Stimulated activated memory B cell treated with anti-CD40 and anti-IgM and Interleukin-4, amounts not matched to agents 10 μg/mL and 1 μg/mL and 100 μg/mL, for 72 hours (primary cell): ENCODE results near the gene TBL1X.

Source experiments
- ATAC-seq: fragments of 150-1000 bp; cut with Tn5 transposase; 2 replicates; pipeline ENCODE4 v1.10.0; 2021
- H3K27ac Mint-ChIP-seq: one replicate; pipeline ENCODE4 v1.8.0; 2022; ENCODE audit warnings: mild to moderate bottlenecking, mixed read lengths
- H3K27me3 Mint-ChIP-seq: one replicate; pipeline ENCODE4 v1.8.0; 2022; ENCODE audit warnings: mixed read lengths
- H3K36me3 Mint-ChIP-seq: one replicate; pipeline ENCODE4 v1.8.0; 2022; ENCODE audit warnings: mixed read lengths
- H3K4me1 Mint-ChIP-seq: one replicate; pipeline ENCODE4 v1.8.0; 2022; ENCODE audit warnings: mixed read lengths
- H3K4me3 Mint-ChIP-seq: one replicate; pipeline ENCODE4 v1.8.0; 2022; ENCODE audit warnings: mild to moderate bottlenecking, moderate library complexity, mixed read lengths
- H3K9me3 Mint-ChIP-seq: one replicate; pipeline ENCODE4 v1.8.0; 2022; ENCODE audit warnings: mixed read lengths

Gene TBL1X

DNA sequence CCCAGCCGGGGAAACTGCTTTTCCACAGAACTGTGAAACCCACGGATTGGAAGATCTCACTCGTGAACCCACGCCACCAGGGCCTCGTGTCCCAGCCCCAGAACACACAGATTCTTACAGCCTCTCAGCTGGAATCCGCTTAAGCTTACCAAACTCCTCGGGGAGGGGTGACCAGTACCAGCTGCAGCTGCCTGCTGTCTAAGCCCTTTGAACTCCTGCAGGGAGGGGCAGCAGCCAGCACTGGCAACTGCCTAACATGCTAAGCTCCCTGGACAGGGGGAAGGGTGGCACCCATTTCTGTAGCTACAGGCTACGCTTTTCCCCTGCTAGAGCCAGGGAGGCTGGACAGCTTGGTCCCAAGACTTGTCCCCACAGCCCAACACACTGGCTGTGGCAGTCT is 38.4 kb downstream of the TBL1X start:
- H3K27ac Mint-ChIP-seq = no peak overlapping the region
- no peak overlapping the region for H3K4me3 Mint-ChIP-seq
- peaks cover 58% of the 10 kb centered on the region for H3K36me3 Mint-ChIP-seq
- H3K9me3 Mint-ChIP-seq = no peaks in the 10 kb centered on the region
- peaks cover 7% of the 10 kb centered on the region for H3K4me1 Mint-ChIP-seq
- H3K27me3 Mint-ChIP-seq = no peaks in the 10 kb centered on the region
- ATAC-seq = no peak

DNA sequence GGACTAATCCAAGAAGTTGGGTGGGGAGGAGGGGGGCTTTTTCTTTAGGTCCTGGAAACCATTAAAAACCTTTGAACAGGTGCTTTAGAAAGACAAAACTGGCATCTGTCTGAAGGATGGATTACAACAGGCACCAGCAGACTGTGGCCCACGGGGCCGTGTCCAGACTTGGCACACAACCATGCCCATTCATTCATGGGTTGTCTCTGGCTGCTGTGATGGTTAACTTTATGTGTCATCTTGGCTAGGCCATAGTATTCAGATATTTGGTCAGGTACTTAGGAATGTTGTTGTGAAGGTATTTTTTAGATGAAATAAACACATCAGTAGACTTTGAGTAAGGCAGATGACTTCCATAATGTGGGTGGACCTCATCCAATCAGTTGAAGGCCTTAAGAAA is 45.5 kb downstream of the TBL1X start:
- no peak for ATAC-seq
- H3K9me3 Mint-ChIP-seq = no peaks in the 10 kb centered on the region
- peaks cover 31% of the 10 kb centered on the region for H3K36me3 Mint-ChIP-seq
- no peaks in the 10 kb centered on the region for H3K27me3 Mint-ChIP-seq
- H3K4me1 Mint-ChIP-seq = peaks cover 11% of the 10 kb centered on the region
- H3K4me3 Mint-ChIP-seq = no peak overlapping the region
- H3K27ac Mint-ChIP-seq = no peak overlapping the region

DNA sequence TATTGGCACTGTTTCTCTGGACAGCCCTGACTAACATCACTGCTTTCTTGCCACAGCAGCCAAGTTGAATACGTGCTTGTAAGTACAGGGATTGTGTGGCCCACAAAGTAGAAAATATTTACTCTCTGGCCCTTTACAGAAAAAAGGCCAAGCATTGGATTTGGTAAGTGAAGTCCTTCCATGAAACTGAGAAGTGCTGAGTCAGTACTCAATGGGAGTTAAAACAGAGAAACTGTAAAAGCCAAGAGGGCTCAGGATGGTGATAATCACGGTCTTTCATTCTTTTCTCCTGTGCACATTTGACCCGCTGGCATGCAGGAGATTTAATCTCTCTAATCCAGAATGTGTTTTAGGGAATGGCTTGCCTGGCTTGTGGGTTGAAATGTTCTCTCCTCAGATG is 46.1 kb downstream of the TBL1X start:
- Mint-ChIP-seq H3K36me3 (peaks cover 25% of the 10 kb centered on the region), H3K4me3 (no peak overlapping the region), H3K4me1 (peaks cover 17% of the 10 kb centered on the region), H3K9me3 (no peaks in the 10 kb centered on the region), H3K27me3 (no peaks in the 10 kb centered on the region), H3K27ac (no peak overlapping the region)
- no peak for ATAC-seq

DNA sequence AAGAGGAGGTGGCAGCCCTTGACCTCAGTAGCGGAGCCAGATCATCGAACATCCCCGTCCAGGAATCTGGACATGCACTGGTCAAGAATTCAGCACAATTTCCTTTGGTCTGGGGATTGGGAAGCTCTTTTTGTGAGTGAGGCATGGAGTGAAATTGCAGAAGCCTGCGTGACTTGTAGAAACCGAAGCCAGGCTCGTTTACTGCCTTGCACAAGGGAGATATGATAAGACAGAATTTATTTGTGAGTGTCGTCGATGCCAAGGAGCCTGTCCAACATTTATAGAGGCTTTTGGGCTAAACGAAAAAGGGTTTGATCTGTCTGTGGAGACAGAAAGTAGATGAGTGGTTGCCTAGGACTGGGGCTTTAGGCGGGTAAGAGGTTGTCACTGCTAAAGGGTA is 50.6 kb downstream of the TBL1X start:
- H3K27ac Mint-ChIP-seq = no peak overlapping the region
- H3K4me1 Mint-ChIP-seq = peaks cover 36% of the 10 kb centered on the region
- H3K4me3 Mint-ChIP-seq = no peak overlapping the region

DNA sequence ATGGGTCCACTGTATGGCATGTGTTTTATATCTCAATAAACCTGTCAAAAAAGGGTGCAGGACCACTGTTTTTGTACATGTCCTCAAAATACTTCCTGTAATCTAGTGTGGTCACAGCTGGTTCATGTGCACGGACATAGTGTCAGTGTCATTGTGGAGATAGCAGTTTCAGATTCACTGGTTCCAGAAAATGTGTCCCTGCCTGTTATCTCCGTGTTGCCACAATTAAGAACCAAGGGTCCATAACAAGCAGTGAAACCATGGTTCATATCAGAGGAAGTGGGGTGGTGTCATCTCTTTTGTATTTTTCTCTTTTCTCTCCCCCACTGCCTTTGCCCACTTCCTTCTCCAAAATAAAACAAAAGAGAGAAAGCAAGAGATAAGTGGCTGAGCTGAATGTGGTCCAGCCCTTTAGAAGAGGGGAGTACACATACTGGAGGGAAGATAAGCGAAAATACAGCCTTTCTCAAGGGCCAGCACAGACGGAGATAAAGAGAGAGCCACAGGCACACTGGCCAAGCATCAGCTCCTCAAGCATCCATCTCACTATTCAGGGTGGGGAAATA is 51.2 kb downstream of the TBL1X start:
- H3K4me1 Mint-ChIP-seq = peaks cover 42% of the 10 kb centered on the region
- no peaks in the 10 kb centered on the region for H3K27me3 Mint-ChIP-seq
- no peaks in the 10 kb centered on the region for H3K9me3 Mint-ChIP-seq
- H3K4me3 Mint-ChIP-seq = no peak overlapping the region
- H3K36me3 Mint-ChIP-seq = peaks cover 7% of the 10 kb centered on the region
- peak overlapping the region; percentile 59 for H3K27ac Mint-ChIP-seq
- no peak for ATAC-seq

More for the DNA sequence above, 50.6 kb downstream of the TBL1X start:
- Mint-ChIP-seq H3K9me3 (no peaks in the 10 kb centered on the region), H3K36me3 (peaks cover 7% of the 10 kb centered on the region), H3K27me3 (no peaks in the 10 kb centered on the region)
- no peak for ATAC-seq

DNA sequence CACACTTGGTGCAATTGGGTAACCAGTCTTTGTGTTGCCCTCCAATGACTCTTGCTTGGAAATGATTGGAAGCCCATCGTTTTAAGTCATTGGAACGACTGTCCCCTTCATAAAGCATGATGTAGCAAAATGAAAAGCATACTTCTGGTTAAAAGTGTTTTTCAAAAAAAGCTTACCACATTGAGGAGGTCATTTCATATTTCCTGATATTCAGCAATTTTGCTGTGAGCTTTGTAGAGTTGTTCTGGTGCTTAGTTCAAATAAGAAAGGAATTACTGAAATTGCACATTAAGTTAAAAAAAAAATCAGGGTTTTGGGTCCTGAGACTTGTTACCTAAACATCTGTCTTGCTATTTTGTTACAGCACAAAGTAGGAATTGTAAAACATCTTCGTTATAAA is 51.8 kb downstream of the TBL1X start:
- Mint-ChIP-seq H3K27ac (peak overlapping the region; percentile 59), H3K36me3 (peaks cover 7% of the 10 kb centered on the region), H3K9me3 (no peaks in the 10 kb centered on the region), H3K4me1 (peaks cover 43% of the 10 kb centered on the region), H3K27me3 (no peaks in the 10 kb centered on the region), H3K4me3 (no peak overlapping the region)
- no peak for ATAC-seq

DNA sequence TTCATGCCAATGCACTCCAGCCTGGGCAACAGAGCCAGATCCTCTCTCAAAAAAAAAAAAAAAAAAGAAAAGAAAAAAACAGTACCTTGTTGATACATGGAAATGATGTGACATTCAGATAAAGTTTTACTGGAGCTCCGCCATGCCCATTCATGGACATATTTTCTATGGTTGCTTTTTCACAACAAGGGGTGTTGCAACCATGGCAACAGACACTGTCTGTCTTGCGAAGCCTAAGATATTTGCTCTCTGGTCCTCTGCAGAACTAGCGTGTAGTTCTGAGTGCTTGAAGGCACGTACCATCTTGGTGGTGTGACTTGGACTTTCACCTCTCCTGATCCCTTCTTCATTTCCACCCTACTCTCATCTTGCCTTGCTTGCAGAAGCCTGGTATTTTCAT is 53.2 kb downstream of the TBL1X start:
- Mint-ChIP-seq H3K4me3 (no peak overlapping the region), H3K9me3 (no peaks in the 10 kb centered on the region), H3K36me3 (peaks cover 7% of the 10 kb centered on the region), H3K27ac (no peak overlapping the region), H3K4me1 (peaks cover 55% of the 10 kb centered on the region), H3K27me3 (no peaks in the 10 kb centered on the region)
- ATAC-seq = no peak

DNA sequence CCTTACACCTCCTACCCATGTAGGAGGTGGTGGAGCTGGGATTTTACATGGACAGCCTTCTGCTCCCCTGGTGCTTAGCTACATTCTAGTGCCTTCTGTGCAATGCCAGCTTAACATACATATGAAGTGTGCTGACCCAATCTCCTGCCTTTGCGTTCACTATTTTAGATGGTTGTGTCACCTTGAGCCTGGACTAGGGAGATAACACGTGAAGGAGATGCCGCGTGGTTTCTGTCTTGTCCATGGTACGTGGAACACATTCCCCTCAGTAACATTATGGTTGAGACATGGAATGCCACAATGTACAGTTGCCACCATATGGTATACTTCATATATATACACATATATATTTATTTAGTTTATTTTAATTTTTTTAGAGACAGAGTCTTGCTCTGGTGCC is 54.0 kb downstream of the TBL1X start:
- H3K9me3 Mint-ChIP-seq = no peaks in the 10 kb centered on the region
- no peaks in the 10 kb centered on the region for H3K27me3 Mint-ChIP-seq
- peaks cover 58% of the 10 kb centered on the region for H3K4me1 Mint-ChIP-seq

DNA sequence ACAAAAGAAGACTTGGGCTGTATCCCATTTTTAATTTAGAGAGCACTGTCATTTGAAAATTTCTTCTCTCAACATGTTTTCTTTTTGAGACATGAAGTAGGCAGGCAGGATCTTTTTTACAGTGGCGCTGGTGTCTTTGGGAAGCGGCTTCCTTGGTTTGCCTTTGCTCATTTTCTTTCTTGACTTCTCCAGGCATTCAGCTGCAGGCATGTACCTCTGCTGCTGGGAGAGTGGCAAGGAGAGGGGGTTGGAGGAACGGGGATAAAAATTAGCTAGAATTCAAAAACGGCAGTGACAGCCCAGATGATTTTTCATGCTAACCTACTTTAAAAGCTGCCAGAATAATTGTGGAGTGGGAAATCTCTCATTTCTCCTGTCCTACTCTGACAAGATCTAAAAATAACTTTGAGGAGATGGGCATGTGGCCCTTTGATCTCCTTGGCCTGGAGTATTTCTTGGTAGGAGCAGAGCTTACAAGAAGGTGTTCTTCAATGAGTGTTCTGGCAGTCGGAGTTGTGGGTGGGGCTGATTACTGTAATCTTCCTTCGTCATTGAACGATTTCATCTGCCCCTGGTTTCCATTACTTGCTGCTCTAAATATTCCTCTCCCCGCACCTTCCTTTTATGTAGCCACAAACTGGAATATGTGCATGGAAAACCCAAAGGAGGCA is 54.8 kb downstream of the TBL1X start:
- no peak overlapping the region for H3K4me3 Mint-ChIP-seq
- H3K27me3 Mint-ChIP-seq = no peaks in the 10 kb centered on the region
- H3K9me3 Mint-ChIP-seq = no peaks in the 10 kb centered on the region
- no peak for ATAC-seq
- no peaks in the 10 kb centered on the region for H3K36me3 Mint-ChIP-seq
- no peak overlapping the region for H3K27ac Mint-ChIP-seq
- H3K4me1 Mint-ChIP-seq = peaks cover 60% of the 10 kb centered on the region

More for the DNA sequence above, 54.0 kb downstream of the TBL1X start:
- Mint-ChIP-seq H3K36me3 (no peaks in the 10 kb centered on the region), H3K27ac (no peak overlapping the region), H3K4me3 (no peak overlapping the region)
- no peak for ATAC-seq

DNA sequence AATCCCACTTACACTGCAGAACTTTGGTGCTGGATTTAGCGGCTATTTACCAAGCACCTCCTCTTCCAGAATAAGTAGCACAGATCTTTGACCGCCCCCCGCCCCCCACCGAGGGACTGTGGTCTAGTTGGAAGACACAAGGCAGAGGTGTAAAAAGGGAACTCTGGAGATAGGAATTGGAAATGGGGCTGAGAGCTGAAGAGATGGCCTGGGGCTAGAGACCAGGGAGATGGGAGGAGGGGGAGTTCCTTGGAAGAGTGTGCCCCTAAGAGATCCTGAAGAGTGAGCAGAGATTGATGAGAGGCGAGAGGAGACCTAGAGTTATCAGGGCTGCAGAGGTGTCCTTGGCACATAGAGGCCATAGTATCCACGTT is 55.3 kb downstream of the TBL1X start:
- Mint-ChIP-seq H3K4me1 (peaks cover 60% of the 10 kb centered on the region), H3K9me3 (no peaks in the 10 kb centered on the region), H3K27ac (no peak overlapping the region), H3K27me3 (no peaks in the 10 kb centered on the region), H3K36me3 (no peaks in the 10 kb centered on the region), H3K4me3 (no peak overlapping the region)
- ATAC-seq = no peak

DNA sequence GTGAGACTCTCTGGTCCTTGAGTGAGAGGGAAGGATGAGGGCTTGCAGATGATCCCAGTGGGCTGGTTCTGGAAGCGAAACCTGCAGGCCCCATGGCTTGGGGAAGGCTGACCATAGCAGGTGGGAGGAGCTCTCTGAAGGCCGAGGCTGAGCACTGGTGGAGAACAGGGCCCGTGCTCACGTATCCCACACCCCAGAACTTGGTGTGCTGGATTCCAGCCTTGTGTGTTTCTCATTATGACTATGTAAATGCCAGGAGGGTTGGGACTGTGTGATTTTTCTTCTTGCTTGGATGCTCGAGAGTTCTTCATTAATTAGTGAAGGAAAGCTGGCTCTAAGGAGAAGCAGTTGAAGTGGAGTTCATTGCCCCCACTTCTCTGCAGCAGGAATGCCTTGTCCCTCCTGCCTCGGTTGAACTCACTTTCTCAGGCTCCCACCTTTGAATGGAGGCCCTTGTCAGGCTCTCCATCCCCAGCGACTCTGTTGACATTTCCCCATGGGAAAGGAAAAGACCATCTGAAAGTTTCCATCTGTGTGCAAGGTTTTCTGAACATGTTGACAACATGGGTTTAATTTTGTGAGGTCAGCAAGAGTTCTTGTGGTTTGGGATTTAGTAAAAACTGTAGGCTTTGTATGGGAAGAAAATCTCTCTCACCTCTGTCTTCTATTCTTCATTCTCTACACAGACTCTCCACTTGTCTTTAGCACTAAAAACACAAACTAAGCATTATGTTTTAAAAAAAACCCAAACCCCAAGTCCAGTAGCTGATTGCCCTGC is 57.7 kb downstream of the TBL1X start:
- no peak for ATAC-seq
- H3K27ac Mint-ChIP-seq = peak overlapping the region; percentile 5
- no peaks in the 10 kb centered on the region for H3K27me3 Mint-ChIP-seq
- no peaks in the 10 kb centered on the region for H3K36me3 Mint-ChIP-seq
- peaks cover 56% of the 10 kb centered on the region for H3K4me1 Mint-ChIP-seq
- H3K4me3 Mint-ChIP-seq = no peak overlapping the region
- H3K9me3 Mint-ChIP-seq = no peaks in the 10 kb centered on the region

DNA sequence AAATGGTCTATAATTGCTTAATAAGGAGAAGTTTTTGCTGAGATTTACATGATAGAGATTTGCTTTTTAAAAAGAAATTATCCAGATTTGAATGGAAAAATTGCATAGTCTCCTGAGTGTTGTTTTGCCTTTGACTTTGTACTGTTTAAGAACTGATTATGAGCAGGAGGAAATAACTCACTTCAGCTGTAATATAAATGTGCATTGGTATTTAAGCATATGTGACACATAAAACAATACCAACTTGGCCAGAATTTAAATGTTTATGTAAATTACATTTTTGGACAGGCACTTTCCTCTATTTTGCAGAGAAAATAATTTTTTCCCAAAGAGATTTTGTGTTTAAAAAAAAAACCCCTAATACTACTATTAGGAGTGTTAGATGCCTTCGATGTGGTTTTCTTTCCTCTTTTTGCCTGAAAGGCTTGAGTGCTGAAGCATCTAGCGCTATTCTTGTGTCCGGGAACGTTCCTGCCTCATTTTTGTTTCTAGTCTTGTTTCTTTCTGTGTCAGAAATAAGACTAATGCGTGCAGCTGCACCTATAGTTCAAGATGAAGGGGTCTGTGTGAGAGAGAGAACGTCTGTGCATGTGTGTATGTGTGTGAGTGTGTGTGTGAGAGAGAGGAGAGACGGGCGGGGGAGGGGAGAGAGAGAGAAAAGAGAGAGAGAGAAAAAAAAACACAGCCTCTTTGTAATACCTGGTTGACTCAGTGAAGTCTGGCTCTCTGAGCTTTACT is 60.8 kb downstream of the TBL1X start:
- no peaks in the 10 kb centered on the region for H3K36me3 Mint-ChIP-seq
- peak; percentile 68 for ATAC-seq
- H3K27ac Mint-ChIP-seq = peak overlapping the region; percentile 55
- H3K9me3 Mint-ChIP-seq = no peaks in the 10 kb centered on the region
- H3K27me3 Mint-ChIP-seq = no peaks in the 10 kb centered on the region
- peaks cover 67% of the 10 kb centered on the region for H3K4me1 Mint-ChIP-seq
- peak overlapping the region; percentile 68 for H3K4me3 Mint-ChIP-seq

DNA sequence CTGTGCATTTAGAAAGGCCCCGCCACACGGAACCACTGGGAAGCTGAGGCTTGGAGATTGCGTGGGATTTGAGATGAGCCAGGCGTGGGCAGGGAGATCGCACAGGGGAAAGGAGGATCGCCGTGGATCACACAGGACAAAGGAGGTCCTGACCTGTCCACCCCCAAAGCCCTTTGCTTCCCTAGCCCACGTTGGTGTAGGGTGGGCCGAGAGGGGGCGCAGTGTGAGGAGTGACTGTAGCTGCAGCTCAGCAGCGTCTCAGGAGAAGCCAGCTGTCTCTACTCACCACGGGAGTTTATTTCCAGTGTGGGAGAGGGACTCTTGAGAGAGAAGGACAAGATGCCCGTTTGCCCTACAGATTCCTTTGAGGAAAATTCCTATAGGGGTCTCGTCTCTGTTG is 62.1 kb downstream of the TBL1X start:
- Mint-ChIP-seq H3K4me3 (no peak overlapping the region), H3K27ac (no peak overlapping the region), H3K4me1 (peaks cover 66% of the 10 kb centered on the region), H3K27me3 (no peaks in the 10 kb centered on the region), H3K9me3 (no peaks in the 10 kb centered on the region), H3K36me3 (no peaks in the 10 kb centered on the region)
- ATAC-seq = no peak

DNA sequence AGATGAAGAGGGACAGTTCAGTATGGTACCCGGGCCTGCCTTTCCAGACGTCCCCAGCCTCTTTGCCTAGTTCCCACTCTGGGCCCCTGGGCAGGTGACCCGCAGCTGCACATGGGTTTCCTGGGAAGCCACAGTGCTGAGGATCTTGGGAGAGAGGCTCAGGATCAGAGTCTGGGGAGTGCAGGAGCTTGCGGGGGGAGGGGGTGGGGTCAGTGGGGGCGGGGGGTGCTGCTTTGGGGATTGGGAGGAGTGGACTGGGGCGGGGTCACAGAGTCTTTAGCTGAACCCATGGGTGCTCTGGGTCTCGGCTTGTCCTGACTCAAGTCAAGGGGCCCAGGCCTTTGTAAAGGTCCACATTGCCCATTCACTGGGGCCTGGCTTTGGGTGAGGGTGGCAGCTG is 63.6 kb downstream of the TBL1X start:
- H3K4me3 Mint-ChIP-seq = no peak overlapping the region
- H3K27me3 Mint-ChIP-seq = no peaks in the 10 kb centered on the region
- no peaks in the 10 kb centered on the region for H3K36me3 Mint-ChIP-seq
- no peak for ATAC-seq
- H3K9me3 Mint-ChIP-seq = no peaks in the 10 kb centered on the region
- H3K27ac Mint-ChIP-seq = no peak overlapping the region
- peaks cover 63% of the 10 kb centered on the region for H3K4me1 Mint-ChIP-seq

DNA sequence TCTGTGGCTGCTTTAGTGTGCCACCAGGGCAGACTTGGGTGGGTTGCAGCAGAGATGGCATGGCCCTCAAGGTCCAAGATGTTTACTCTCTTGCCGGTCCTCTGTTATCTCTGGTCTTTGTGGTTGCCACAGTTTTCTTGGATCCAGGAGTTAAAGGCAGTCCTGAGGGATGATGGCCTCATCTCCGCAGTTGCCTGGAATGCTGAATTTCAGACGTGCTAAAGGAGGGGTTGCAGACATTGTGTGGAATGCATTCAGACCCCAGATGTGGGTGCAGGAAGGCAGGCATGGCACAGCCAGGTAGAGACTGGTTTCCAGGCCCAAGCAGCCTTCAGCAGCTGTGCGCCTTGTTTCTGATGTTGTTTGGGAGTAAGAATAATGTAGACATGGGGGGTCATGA is 64.4 kb downstream of the TBL1X start:
- ATAC-seq = no peak
- no peak overlapping the region for H3K4me3 Mint-ChIP-seq

More for the DNA sequence above, 64.4 kb downstream of the TBL1X start:
- Mint-ChIP-seq H3K4me1 (peaks cover 67% of the 10 kb centered on the region), H3K27me3 (no peaks in the 10 kb centered on the region), H3K36me3 (no peaks in the 10 kb centered on the region), H3K27ac (no peak overlapping the region), H3K9me3 (no peaks in the 10 kb centered on the region)
